Neural cell (in vitro differentiated cells): ENCODE data around the gene NFKBIZ. TPM values are rescaled to one million over a fixed set of nuclear protein-coding genes. Genes with fewer than 3 reads are reported as not detected.

Experiments
- H2AFZ ChIP-seq: fragments of 200-600, 300-800 bp; sonication (generic), shearing (Covaris generic); 2 replicates; pipeline ENCODE4 v1.6.0; 2014; ENCODE audit warnings: low read depth, mild to moderate bottlenecking, antibody characterized with exemption, low read length, moderate library complexity
- H3F3A ChIP-seq: fragments of 200-600 bp; shearing (Covaris generic); 2 replicates; pipeline ENCODE4 v1.6.1; 2016; ENCODE audit warnings: mild to moderate bottlenecking, moderate library complexity, mixed read lengths, antibody characterized with exemption, low read length; ENCODE audit not compliant: insufficient read depth, poor library complexity, severe bottlenecking
- H3K27ac ChIP-seq: fragments of 200-600, 300-800 bp; sonication (generic), shearing (Covaris generic); 2 replicates; pipeline ENCODE4 v1.5.1; 2014; ENCODE audit warnings: mild to moderate bottlenecking, low read length, moderate library complexity
- H3K27me3 ChIP-seq: fragments of 300-800, 200-600 bp; sonication (generic), shearing (Covaris generic); 2 replicates; pipeline ENCODE4 v1.6.0; 2014; ENCODE audit warnings: mild to moderate bottlenecking, low read depth, low read length, moderate library complexity; ENCODE audit not compliant: insufficient read depth
- H3K36me3 ChIP-seq: fragments of 300-800, 200-600 bp; sonication (generic), shearing (Covaris generic); 2 replicates; pipeline ENCODE4 v1.5.1; 2014; ENCODE audit warnings: mild to moderate bottlenecking, antibody characterized with exemption, low read length, moderate library complexity; ENCODE audit not compliant: insufficient read depth
- H3K4me2 ChIP-seq: fragments of 300-800, 200-600 bp; sonication (generic), shearing (Covaris generic); 2 replicates; pipeline ENCODE4 v1.6.0; 2014; ENCODE audit warnings: mild to moderate bottlenecking, low read length
- H3K4me3 ChIP-seq: fragments of 300-800, 200-600 bp; sonication (generic), shearing (Covaris generic); 2 replicates; pipeline ENCODE4 v1.5.1; 2014; ENCODE audit warnings: mild to moderate bottlenecking, low read length, moderate library complexity
- H3K79me2 ChIP-seq: fragments of 200-600 bp; shearing (Covaris generic); replicated peaks from 2 replicates; pipeline ENCODE4 v1.6.0; 2014; ENCODE audit warnings: mild to moderate bottlenecking, low read length, moderate library complexity; ENCODE audit not compliant: insufficient read depth
- H3K9ac ChIP-seq: fragments of 300-800, 200-600 bp; sonication (generic), shearing (Covaris generic); 2 replicates; pipeline ENCODE4 v1.6.1; 2016; ENCODE audit warnings: mild to moderate bottlenecking, low read length, mixed read lengths
- H3K9me2 ChIP-seq: fragments of 200-600 bp; shearing (Covaris generic); 2 replicates; pipeline ENCODE4 v1.6.1; 2016; ENCODE audit warnings: mild to moderate bottlenecking, low read length, mixed read lengths; ENCODE audit not compliant: insufficient read depth
- H3K9me3 ChIP-seq: fragments of 200-600, 300-800 bp; sonication (generic), shearing (Covaris generic); 2 replicates; pipeline ENCODE4 v1.6.1; 2016; ENCODE audit warnings: mild to moderate bottlenecking, mixed run types, low read length, moderate library complexity, mixed read lengths
- H4K20me1 ChIP-seq: fragments of 200-600 bp; shearing (Covaris generic); 2 replicates; pipeline ENCODE4 v1.6.1; 2016; ENCODE audit warnings: mild to moderate bottlenecking, mixed run types; ENCODE audit not compliant: insufficient read depth
- CTCF ChIP-seq: fragments of 450-650 bp; IDR thresholded peaks from 2 replicates; pipeline ENCODE4 v1.5.1; 2014; ENCODE audit warnings: antibody characterized with exemption, mild to moderate bottlenecking, moderate library complexity; ENCODE audit not compliant: poor library complexity, severe bottlenecking
- EP300 ChIP-seq: fragments of 450-650 bp; conservative IDR thresholded peaks from 2 replicates; pipeline ENCODE4 v1.6.1; 2014; ENCODE audit warnings: antibody characterized with exemption, mild to moderate bottlenecking, moderate library complexity; ENCODE audit not compliant: poor library complexity, severe bottlenecking
- EZH2 ChIP-seq: fragments of 200-600, 300-800 bp; shearing (Covaris generic), sonication (generic); IDR thresholded peaks from 2 replicates; pipeline ENCODE4 v1.6.1; 2014; ENCODE audit warnings: antibody characterized with exemption, low read length, borderline replicate concordance, mild to moderate bottlenecking; ENCODE audit not compliant: insufficient read depth, poor library complexity, severe bottlenecking
- MXI1 ChIP-seq: fragments of 450-650 bp; conservative IDR thresholded peaks from 2 replicates; pipeline ENCODE4 v1.6.1; 2014; ENCODE audit warnings: antibody characterized with exemption, mild to moderate bottlenecking; ENCODE audit not compliant: poor library complexity, severe bottlenecking
- POLR2AphosphoS5 ChIP-seq: IDR thresholded peaks from 2 replicates; pipeline ENCODE4 v1.6.1; 2012
- RAD21 ChIP-seq: fragments of 450-650 bp; conservative IDR thresholded peaks from 2 replicates; pipeline ENCODE4 v1.6.1; 2014; ENCODE audit warnings: antibody characterized with exemption, mild to moderate bottlenecking, moderate library complexity
- REST ChIP-seq: IDR thresholded peaks from 2 replicates; pipeline ENCODE4 v1.6.1; 2012; ENCODE audit warnings: borderline replicate concordance
- SMC3 ChIP-seq: fragments of 450-650 bp; conservative IDR thresholded peaks from 2 replicates; pipeline ENCODE4 v1.6.1; 2014; ENCODE audit warnings: antibody characterized with exemption, mild to moderate bottlenecking, moderate library complexity; ENCODE audit not compliant: poor library complexity
- TAF1 ChIP-seq: IDR thresholded peaks from 2 replicates; pipeline ENCODE4 v1.6.1; 2012; ENCODE audit warnings: low read depth
- polyA plus RNA-seq: library from polyadenylated mRNA; depleted of rRNA; stranded (reverse); fragments of >200 nt; gene quantifications from 2 replicates; pipeline ENCODE4 v1.2.3, GENCODE V29; 2014

NFKBIZ gene
- polyA plus RNA-seq, 1 donor from 2014 or later = 0.84 TPM

GRCh38 chr3:101898752-101899169 is 49.4 kb downstream of the NFKBIZ start:
- no peak overlapping the region for H3K27ac ChIP-seq
- no peaks in the 10 kb centered on the region for H3K27me3 ChIP-seq
- H3K9me2 ChIP-seq = no peaks in the 10 kb centered on the region
- no peaks in the 10 kb centered on the region for H3K36me3 ChIP-seq
- TF ChIP-seq RAD21 (no peak), POLR2AphosphoS5 (no peak), MXI1 (no peak), EZH2 (no peak), EP300 (no peak), SMC3 (no peak)
- no peaks in the 10 kb centered on the region for H3K79me2 ChIP-seq
- H2AFZ ChIP-seq = no peak overlapping the region
- no peak overlapping the region for H3K4me2 ChIP-seq
- no peak overlapping the region for H3K4me3 ChIP-seq
- no peaks in the 10 kb centered on the region for H3K9me3 ChIP-seq
- no peak overlapping the region for H3K9ac ChIP-seq
- H3F3A ChIP-seq = no peaks in the 10 kb centered on the region
- no peaks in the 10 kb centered on the region for H4K20me1 ChIP-seq

GRCh38 chr3:101900316-101900715 is 51.0 kb downstream of the NFKBIZ start:
- Histone ChIP-seq H3K36me3 (no peaks in the 10 kb centered on the region), H3K79me2 (no peaks in the 10 kb centered on the region), H4K20me1 (no peaks in the 10 kb centered on the region), H3F3A (no peaks in the 10 kb centered on the region), H3K27me3 (no peaks in the 10 kb centered on the region), H3K4me2 (no peak overlapping the region), H3K9me3 (no peaks in the 10 kb centered on the region), H3K27ac (no peak overlapping the region), H2AFZ (no peak overlapping the region), H3K4me3 (no peak overlapping the region), H3K9me2 (no peaks in the 10 kb centered on the region), H3K9ac (no peak overlapping the region)
- TF ChIP-seq POLR2AphosphoS5 (no peak), EP300 (no peak), CTCF (no peak), REST (no peak), SMC3 (no peak), TAF1 (no peak), MXI1 (no peak), RAD21 (no peak)
